NOMO-1 (cell line): ENCODE data around the gene KAZN.

Experiments used
- DNase-seq, 2 experiments: peaks; one replicate each; lab custom pipeline; 2025; ENCODE audit not compliant: unreplicated experiment in 2 of 2; lab: John Stamatoyannopoulos, UW

KAZN gene

DNA sequence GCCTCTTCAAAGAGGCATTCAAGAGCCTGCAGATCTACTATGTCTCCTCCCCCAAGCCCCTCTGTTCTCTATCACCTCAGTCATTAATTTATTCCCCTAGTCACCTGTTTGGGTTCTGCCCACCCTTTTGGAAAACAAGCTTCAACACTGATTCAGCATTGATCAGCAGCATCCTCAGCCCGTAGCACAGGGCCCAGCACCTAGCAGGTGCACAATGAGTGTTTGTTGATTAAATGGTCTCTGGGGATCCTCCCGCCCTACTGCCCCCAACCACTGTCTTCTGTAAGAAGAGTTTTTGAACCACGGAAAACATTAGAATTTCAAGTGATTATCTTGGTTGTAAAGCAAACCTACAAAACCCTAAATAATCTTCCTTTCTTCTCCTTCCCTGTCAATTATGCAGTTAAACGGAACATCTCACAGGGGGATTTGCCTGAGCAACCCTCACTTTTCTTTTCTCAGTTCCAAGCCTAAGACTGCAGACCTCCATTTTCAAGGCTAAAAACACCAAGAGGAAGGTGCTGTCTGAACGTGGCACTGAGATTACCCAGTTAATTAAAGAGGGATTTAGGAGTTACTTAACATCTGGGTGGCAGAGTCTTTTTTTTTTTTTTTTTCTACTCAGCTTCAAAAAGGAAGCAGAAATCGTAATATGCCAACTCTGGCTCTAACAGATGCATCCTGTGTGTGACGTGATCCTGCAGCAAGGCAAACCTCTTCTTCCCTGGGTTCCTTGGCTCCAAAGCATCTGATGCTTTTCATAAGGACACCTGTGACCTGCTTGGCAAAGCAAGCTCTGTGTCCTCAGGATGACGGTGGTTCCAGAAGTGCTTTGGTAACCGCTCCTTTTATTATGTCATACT lies 163.0 kb downstream of the KAZN start:
- DNase-seq: no peak

DNA sequence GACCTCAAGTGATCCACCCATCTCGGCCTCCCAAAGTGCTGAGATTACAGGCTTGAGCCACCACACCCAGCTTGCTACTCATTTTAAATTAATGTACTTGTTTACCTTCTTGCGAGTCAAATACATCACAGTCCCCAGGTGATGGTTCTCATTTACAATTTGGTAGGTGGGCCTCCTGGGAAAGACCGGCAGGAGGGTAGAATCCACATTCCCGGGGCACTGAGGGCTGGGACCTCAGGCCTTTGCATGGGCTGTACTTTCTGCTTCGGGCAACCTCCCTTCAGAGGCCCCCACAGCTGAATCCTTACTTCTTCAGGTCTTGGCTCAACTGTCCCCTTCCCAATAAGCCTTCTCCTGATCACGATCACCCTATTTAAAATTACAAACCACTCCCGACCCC lies 165.5 kb downstream of the KAZN start:
- DNase-seq: no peak

DNA sequence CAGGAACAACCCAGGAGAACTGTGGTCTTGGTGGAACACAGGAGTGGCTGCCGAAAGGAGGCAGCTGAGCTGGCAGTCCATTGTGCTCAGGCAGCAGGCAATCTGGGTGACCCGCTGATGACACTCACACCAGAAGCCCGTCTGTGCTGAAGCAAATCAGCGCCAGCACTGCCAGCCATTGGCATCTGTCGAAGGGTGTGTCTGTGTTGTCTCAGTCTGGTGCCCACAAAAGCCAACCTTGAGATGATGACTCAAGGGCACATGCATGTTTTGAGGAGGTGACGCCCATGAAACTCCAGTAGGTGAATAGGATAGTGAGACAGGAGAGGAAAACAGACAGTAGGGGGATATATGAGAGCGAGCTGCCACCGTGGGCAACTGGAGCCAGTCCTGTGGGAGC lies 167.3 kb downstream of the KAZN start:
- DNase-seq: no peak

DNA sequence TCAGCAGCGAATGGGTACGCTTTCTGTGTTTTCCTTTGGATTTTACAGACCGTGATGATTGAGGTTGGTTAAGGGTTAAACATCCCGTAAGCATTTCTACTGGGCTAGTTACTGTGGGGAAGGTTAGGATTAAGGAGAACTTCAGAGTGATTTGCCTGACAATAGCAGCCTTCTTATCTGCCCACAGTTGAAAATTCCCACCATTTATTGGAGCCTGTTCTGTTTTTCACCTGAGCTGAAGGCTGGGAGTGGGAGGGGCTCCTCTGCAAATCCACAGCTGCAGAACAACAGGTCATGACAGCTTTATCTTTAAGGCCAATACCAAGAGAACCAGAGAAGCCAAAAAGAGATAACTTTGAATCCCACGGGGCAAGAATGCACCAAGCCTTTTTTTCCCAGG lies 168.6 kb downstream of the KAZN start:
- no peak for DNase-seq

DNA sequence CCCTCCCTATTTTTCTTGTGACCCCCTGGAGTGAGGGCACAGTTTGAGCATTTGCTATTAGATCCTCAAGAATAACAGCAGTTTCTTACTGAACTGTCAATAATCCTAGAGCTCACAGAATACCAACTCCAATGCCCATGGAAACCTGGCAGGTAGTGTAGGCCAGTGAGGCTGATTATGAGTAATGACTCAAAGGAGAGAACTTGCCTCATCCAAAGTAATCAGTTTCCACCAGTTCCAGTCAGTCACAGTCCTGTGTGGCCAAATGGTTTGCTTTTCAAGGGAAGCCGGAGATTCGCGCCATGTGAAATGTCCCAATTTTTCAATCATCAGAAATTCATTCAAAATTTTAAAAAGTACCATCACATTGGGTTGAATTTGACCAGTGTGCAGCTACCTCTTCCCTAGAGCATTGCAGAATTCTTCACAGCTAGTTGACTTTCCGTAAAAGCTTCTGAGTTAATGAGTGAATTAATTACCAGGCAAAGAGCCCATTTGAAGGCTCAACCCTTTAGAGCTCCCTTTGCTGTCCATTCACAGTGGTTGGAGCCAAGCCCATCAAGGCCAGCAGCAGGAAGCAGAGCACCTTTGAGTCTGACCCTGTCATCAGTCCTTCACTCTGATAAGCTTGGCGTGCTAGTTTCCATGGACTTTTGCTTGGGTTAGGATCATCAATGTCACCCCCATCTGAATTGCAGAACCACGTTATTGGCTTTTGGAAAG lies 170.3 kb downstream of the KAZN start:
- no peak for DNase-seq

DNA sequence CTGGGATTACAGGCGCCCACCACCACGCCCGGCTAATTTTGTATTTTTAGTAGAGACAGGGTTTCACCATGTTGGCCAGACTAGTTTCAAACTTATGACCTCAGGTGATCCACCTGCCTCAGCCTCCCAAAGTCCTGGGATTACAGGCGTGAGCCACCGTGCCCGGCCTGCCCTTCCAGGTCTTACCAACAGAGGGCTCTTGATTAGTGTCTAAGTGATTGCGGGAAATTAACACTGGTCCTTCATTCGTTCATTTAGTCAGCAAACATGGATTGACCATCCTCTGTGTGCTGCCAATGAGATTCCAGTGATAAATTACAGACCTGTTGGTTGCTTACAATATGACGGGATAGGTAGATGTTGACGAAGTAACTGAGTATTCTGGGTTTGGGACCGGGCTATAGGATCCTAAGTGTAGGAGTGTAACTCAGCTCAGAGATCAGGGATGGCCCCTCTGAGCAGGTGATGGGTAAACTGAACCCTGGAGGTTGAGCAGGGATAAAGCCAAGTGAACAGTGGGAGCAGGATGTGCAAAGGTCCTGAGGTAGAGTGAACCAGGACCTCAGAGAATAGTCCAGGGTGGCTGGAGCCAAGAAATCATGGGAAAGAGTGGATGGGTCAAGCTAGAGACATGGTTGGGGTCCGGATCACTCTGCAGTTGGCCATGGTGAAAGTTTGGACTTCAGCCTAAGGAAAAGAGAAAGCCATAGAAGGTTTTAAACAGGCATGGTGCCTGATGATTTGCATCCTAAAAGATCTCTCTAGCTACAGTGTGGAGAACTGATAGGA lies 171.2 kb downstream of the KAZN start:
- no peak for DNase-seq

DNA sequence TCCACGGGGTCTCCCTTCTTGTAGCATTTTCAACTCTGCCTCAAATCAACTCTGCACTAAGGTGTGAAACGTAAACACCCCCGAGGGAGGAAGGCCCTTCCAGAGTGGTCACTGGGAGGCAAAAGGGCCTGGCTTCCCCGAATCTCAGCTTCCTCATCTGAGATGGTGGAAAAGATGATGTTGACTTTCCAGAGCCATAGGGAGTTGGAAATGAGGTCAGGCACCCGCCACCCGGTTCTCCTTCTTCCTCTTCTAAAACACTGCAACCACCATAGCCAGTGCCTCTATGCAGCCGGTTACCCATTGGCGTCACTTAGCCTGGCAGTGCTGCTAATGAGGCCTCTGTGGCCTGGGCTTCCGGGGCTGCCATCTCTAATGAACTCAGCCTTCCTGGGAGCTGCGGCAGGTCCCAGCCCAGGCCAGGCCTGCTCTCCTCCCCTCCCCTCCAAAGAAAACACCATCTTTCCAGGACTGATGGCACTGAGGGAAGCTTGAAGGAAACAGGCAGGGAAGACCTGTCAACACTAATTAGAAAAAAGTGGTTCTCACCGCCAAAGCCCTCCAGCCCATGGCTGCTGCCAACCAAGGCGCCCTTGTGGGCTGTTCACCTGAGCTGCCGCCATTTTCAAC lies 175.0 kb downstream of the KAZN start:
- no peak for DNase-seq

DNA sequence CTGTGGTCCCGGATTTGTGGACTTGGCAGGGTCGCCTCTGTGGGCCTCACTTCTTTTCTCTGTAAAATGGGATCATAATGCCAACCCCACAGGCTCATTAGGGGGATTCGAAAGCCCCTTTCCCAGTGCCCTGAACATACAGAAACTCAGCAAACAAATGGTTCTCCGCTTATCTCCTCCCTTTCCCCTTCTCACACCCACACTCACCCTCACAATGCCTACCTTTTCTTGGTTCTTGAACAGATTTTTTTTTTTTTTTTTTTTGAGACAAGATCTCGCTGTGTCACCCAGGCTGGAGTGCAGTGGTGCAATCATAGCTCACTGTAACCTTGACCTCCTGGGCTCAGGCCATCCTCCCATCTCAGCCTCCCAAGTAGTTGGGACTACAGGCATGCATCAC lies 175.7 kb downstream of the KAZN start:
- DNase-seq: no peak

DNA sequence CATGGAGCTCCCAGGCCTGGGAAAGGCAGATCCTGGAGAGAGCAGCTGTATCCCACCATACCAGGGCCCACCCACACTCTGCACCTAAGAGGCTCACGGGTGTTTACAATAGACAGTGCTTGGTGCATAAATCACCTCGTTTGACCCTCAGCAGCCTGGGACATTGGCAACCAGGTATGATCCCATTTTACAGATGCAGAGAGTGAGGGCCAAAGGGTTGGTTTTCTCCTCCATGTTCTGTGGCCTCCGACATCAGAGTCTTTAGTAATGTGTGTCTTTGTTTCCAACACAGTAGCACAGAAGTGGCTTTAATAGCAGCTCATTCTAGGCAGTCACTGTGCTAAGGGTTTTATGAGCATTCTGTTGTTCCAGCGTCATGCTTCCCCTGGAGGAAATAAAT lies 176.5 kb downstream of the KAZN start:
- no peak for DNase-seq

DNA sequence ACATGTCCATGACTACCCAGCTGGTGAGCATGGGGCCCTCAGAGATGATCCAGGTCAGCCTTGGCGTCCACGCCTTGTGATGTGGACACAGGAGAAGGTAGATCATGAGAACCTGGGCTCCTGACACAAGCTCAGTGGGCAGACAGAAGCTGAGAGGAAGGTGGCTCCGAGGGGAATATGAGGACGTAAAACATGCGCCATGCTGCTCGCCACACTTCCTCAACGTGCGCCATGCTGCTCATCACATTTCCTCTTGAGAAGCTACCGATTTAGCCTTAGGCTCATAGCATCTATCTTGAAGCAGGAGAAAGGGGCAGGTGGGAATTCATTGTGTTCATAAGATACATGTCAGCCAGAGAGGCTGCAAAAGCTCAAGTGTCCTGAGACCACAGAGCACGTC lies 176.9 kb downstream of the KAZN start:
- DNase-seq: no peak

DNA sequence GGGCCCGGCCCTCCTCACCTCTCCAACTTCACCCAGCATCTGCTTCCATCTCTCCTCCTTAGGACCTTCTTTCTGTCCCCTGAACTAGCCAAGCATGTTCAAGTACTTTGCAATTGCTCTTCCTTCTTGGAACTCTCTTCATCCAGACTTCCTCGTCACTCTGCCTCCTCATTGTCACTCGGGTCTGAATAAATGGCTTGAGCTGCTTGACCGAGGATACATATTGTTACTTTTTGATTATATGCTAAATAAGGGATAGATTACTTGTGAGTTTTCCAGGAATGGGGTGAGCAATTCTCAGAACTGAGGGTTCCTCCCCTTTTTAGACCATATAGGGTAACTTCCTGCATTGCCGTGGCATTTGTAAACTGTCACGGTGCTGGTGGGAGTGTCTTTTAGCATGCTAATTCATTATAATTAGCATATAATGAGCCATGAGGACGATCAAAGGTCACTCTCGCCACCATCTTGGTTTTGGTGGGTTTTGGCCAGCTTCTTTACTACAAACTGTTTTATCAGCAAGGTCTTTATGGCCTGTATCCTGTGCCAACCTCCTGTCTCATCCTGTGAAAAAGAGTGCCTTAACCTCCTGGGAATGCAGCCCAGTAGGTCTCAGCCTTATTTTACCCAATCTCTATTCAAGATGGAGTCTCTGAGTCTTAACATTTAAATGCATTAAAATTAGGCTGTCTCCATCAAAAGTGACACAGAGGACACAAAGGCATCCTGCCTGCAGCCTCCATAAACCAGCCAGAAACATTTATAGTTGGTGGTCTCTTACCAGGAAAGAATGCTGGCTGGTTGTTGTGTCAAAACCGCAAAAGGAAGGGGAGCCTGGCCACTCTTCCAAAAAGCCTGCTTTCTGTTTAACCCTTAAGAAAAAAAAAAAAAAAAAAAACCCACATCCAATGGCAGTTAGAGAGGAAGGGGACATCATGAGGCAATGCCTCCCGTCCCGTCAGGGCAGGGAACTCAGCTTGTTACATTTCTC lies 179.3 kb downstream of the KAZN start:
- no peak for DNase-seq

DNA sequence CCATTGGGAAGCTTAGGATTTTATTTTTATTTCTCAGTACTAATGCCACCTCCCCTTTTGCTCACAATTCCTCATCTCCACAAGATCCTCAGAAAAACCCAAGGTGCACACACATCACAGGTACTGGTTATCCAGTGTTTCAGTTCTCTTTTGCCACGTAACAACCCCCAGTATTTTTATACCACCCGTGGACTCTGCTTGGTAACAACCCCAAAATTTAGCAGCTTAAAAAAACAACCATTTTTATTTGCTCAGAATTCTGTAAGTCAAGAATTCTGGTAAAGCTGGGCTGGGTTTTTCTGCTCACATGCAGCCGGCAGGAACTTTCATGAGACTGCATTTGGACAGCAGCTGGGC lies 180.0 kb downstream of the KAZN start:
- DNase-seq: no peak

DNA sequence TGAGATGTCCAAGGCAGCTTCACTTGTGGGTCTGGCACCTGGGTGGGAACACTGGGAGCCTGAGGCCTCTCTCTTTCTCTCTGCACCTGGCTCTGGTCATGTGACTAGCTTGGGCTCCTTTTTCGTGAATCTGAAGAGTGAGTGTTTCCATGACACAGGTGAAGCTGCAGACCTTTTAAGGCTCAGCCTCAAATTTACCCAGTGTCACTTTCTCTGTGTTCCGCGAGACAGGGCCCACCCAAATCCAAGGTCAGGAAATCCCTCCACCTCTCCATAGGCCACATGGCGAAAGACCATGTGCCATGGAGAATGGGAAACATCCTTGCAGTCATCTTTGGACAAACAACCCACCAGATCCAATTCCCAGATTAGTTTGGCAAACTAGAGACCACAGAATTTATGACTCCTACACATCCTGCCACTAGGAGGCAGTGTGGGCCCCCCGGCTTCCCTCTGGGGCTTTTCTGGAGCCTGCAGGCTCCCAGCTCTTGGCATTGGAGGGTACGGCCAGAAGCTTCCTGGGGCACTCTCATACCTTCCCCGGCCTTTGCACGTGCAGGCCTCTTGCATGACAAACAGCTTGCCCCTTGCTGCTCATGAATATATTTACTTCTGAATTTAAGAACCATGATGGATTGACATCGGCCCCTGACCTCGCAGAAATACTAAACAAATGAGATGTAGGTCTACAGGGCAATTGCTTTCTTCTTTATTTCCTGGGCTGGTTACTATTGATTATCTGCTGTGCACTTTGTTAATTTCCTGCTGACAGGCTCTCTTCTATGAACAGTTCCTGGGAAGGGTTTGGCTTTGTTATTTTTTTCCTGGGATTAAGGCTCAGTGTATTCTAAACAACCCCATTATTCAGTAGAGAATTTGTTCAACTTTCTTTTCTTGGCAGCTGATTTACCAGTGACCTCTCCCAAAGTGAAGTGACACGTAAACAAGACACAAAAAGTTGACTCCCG lies 180.7 kb downstream of the KAZN start:
- no peak for DNase-seq

DNA sequence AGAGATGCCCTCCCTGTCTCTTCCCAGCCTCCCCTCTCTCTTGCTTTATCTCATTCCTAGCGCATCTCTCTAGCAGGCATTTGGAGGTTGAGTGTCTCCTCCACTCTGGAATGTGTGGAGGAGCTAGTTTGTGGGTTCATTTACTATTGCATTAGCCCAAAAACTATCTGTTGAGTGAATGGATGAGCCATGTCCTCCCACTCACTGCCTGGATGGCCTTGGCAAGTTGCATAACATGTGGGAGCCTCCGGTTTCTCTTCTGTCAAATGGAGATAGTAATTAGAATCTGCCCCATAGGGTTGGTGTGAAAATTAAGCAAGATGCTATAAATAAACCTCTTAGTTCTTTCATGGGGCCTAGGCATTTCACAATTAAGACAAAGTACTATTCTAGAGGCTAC lies 181.8 kb downstream of the KAZN start:
- peak; percentile 83 to 89 for DNase-seq

DNA sequence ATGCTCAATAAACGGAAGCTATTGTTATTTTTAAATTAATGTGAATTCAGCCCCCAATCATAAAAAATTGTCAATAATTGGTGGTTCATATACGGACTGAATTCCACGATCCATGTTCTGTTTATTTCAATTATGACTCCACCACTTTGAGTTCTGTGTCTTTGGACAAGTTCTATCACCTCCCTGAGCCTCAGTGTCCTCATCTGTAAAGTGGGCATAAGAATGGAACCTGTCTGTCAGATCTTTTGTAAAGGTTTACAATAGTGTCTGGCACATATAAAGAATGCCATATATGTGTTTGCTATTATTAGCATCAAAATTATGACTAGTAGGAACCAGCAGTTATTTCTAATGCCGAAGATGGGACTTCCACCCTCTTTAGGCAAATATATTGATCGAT lies 183.3 kb downstream of the KAZN start:
- no peak for DNase-seq

DNA sequence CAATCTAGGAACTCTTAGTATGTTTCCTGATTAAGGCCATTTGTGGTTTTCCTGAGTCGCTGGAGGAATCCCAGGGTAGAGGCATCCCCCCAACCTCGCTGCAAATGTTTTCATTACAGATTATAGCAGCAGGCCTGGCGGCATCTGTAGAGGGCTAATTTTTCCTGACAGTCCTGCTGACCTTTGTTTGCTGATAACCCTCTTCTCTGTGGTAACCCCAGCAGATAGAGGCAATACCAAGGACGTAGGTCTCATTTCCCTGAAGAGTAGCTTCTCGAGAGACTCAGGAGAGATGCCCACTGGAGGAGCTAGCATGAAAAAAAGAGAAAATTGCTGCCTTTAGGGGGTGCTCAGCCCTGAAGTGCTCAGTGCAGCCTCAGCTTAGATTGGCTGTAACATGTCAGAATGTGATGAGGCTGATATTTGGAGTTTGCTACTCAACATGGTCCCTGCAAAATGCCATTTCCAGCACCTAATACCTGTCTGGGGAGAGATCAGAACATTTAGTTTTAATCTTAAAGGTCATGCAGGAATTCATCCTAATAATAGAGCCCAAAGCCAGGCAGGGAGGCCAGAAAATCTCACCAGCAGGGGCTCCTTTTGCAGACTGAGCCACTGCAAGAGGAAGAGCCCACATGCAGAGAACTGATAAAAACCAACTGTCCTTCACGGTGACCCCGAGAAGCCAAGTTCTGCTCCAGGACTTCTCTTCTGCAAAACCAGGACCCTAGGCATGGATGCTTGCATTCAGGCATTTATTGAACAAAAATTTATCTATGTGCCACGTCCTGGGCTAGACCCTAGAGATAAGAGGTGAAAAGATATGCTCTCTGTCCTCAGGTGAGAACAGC lies 184.5 kb downstream of the KAZN start:
- DNase-seq: peak in 1 of 2 experiments; percentile 13

DNA sequence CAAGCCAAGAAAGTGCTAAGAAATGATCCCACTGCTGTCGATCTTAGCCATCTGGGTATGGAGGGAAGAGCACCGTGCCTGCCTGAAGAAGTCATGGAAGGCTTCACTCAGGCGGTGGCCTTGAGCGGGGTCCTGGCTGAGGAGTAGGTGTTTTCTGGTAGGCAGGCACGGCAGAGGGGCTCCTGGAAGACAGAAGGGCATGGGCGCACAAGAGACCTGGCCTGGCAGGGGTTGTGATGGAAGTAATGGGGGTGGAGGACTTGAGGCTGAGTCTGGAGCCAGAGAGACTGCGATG lies 185.1 kb downstream of the KAZN start:
- DNase-seq: no peak
